GM12878 (cell line): ENCODE measurements around the gene CNR2. TPM values are rescaled to one million over a fixed set of nuclear protein-coding genes. Genes with fewer than 3 reads are reported as not detected.
A peak's percentile ranks its signal among the peaks of the same experiment; 100 is the strongest.

Experiments used
- ATAC-seq: fragments of 200-7000 bp; cut with Tn5 transposase; 3 replicates; pipeline ENCODE4 v1.9.1; 2020; ENCODE audit warnings: mild to moderate bottlenecking, moderate library complexity
- BruUV-seq: library from RNA; stranded (reverse); fragments of 400-500 nt; replicated peaks from 2 replicates; lab custom pipeline; 2021; lab: Mats Ljungman, UMichigan
- CTCF ChIA-PET: fragments of 300-600 bp; sonication (Branson Sonifier 250); formaldehyde crosslinking; extraction: SDS; loops from one replicate; lab custom pipeline; 2021; ENCODE audit warnings: inconsistent platforms; lab: Yijun Ruan, JAX
- POLR2A ChIA-PET: fragments of 350-600 bp; formaldehyde crosslinking; extraction: SDS; loops from one replicate; lab custom pipeline; 2021; ENCODE audit warnings: inconsistent platforms; lab: Charles Lee
- RAD21 ChIA-PET: fragments of 300-600 bp; sonication (Branson Sonifier 250); formaldehyde crosslinking; loops from one replicate; lab custom pipeline; 2023; ENCODE audit warnings: antibody characterized with exemption; ENCODE audit not compliant: unreplicated experiment; lab: Charles Lee
- SMC1A ChIA-PET: fragments of 300-600 bp; sonication (Branson Sonifier 250); formaldehyde crosslinking; loops from one replicate; lab custom pipeline; 2023; ENCODE audit not compliant: unreplicated experiment, uncharacterized antibody; lab: Charles Lee
- DNase-seq: peaks from one replicate; pipeline ENCODE4 v3.0.0-alpha.2; 2011; ENCODE audit warnings: low read depth, low spot score
- FAIRE-seq: peaks from 3 replicates; lab custom pipeline; 2011; peaks lifted over from hg19 to GRCh38; lab: Jason Lieb, UNC
- H2AFZ ChIP-seq: 2 replicates; pipeline ENCODE4 v1.6.0; 2011; ENCODE audit warnings: low read depth, low read length, control low read depth; ENCODE audit not compliant: control insufficient read depth
- H3K27ac ChIP-seq: 2 replicates; pipeline ENCODE4 v1.5.1; 2011; ENCODE audit warnings: control low read depth; ENCODE audit not compliant: control insufficient read depth, insufficient read depth
- H3K27me3 ChIP-seq, 2 experiments: replicated peaks in 1 of 2; 2 replicates each; pipeline versions ENCODE4 v1.6.0 to v1.6.1; 2011; ENCODE audit warnings: low read length in 1 of 2; ENCODE audit not compliant: control insufficient read depth in 2 of 2, insufficient read depth in 2 of 2
- H3K36me3 ChIP-seq, 2 experiments: 2 replicates each; pipeline ENCODE4 v1.5.1; 2011; ENCODE audit warnings: low read length in 1 of 2; ENCODE audit not compliant: control insufficient read depth in 2 of 2, insufficient read depth in 2 of 2
- H3K4me1 ChIP-seq: 2 replicates; pipeline ENCODE4 v1.6.1; 2011; ENCODE audit warnings: mild to moderate bottlenecking, low read length, moderate library complexity, mixed read lengths; ENCODE audit not compliant: control insufficient read depth, insufficient read depth
- H3K4me2 ChIP-seq: 2 replicates; pipeline ENCODE4 v1.6.0; 2011; ENCODE audit warnings: control low read depth; ENCODE audit not compliant: control insufficient read depth, insufficient read depth
- H3K4me3 ChIP-seq: fragments of 200-600 bp; sonication (generic); 2 replicates; pipeline ENCODE4 v1.5.1; 2016
- H3K79me2 ChIP-seq: 2 replicates; pipeline ENCODE4 v1.6.0; 2011; ENCODE audit warnings: low read length; ENCODE audit not compliant: control insufficient read depth, insufficient read depth
- H3K9ac ChIP-seq: 2 replicates; pipeline ENCODE4 v1.8.0; 2011; ENCODE audit warnings: low read length, control low read depth, mixed read lengths; ENCODE audit not compliant: control insufficient read depth, insufficient read depth
- H3K9me3 ChIP-seq: replicated peaks from 3 replicates; pipeline ENCODE4 v1.5.1; 2011; ENCODE audit warnings: mild to moderate bottlenecking, low read length; ENCODE audit not compliant: control insufficient read depth, insufficient read depth
- H4K20me1 ChIP-seq: 2 replicates; pipeline ENCODE4 v1.6.0; 2011; ENCODE audit not compliant: control insufficient read depth, insufficient read depth
- ATF3 ChIP-seq: IDR thresholded peaks from 2 replicates; pipeline ENCODE4 v1.6.1; 2011; ENCODE audit warnings: low read depth, mild to moderate bottlenecking, low read length, moderate library complexity, borderline replicate concordance; ENCODE audit errors: extremely low read depth
- CREM ChIP-seq: IDR thresholded peaks from 2 replicates; pipeline ENCODE4 v1.6.1; 2014; ENCODE audit warnings: antibody characterized with exemption, low read depth
- MEF2A ChIP-seq: IDR thresholded peaks from 2 replicates; pipeline ENCODE4 v1.6.1; 2011; ENCODE audit warnings: low read depth, mild to moderate bottlenecking, low read length, moderate library complexity; ENCODE audit not compliant: insufficient read depth
- NFXL1 ChIP-seq: fragments of 450-650 bp; IDR thresholded peaks from 2 replicates; pipeline ENCODE4 v1.6.1; 2017; ENCODE audit warnings: antibody characterized with exemption, mild to moderate bottlenecking, borderline replicate concordance
- PRDM15 ChIP-seq: fragments of 450-650 bp; formaldehyde crosslinking; IDR thresholded peaks from 2 replicates; pipeline ENCODE4 v1.4.0; 2020; ENCODE audit warnings: mild to moderate bottlenecking, moderate library complexity
- RBBP5 ChIP-seq: fragments of 200-600 bp; sonication (generic); conservative IDR thresholded peaks from 2 replicates; pipeline ENCODE4 v1.6.1; 2016
- SMARCA5 ChIP-seq: fragments of 450-650 bp; IDR thresholded peaks from 2 replicates; pipeline ENCODE4 v1.6.1; 2017; ENCODE audit warnings: mild to moderate bottlenecking
- SP1 ChIP-seq: IDR thresholded peaks from one replicate; pipeline ENCODE4 v1.6.1; 2011; ENCODE audit warnings: low read depth, low read length
- SUPT20H ChIP-seq: IDR thresholded peaks from 2 replicates; pipeline ENCODE4 v1.6.1; 2011; ENCODE audit warnings: low read depth, mild to moderate bottlenecking, low read length, moderate library complexity, borderline replicate concordance; ENCODE audit not compliant: control insufficient read depth
- WGBS: methylation state at CpG from one replicate; pipeline ENCODE4 v1.1.6; 2016; ENCODE audit warnings: low lambda C conversion rate; ENCODE audit not compliant: insufficient replicate concordance, insufficient coverage; ENCODE audit errors: missing lambda C conversion rate; 5-methylcytosine and 5-hydroxymethylcytosine counted together
- in situ Hi-C: fragments of 300-500 bp; cut with MboI; formaldehyde crosslinking; loops from 9 replicates; pipeline ENCODE4 v1.14.3; 2018; ENCODE audit warnings: mixed read lengths
- intact Hi-C: fragments of 100-400 bp; cut with micrococcal nuclease; formaldehyde crosslinking; loops from one replicate; pipeline ENCODE4 v1.14.2; 2022; ENCODE audit not compliant: unreplicated experiment
- polyA plus RNA-seq, 11 experiments: library from polyadenylated mRNA; depleted of rRNA in 4 of 11; unstranded in 6 of 11; stranded (reverse) in 5 of 11; fragments of >200 nt; fragmentation: Nextera tagmentation in 4 of 11; fragmentation: Illumina TruSeq in 1 of 11; extraction: Ambion mirVana in 4 of 11; extraction: Trizol in 1 of 11; gene quantifications; 1 replicate in 1 of 11; 2 replicates in 10 of 11; pipeline versions ENCODE4 v1.2.1 to v1.2.3, GENCODE V29; 2011 to 2016; ENCODE audit warnings: inconsistent platforms in 2 of 11, missing spikeins in 2 of 11, low read depth in 1 of 11
- total RNA-seq, 4 experiments: library from RNA; depleted of rRNA in 3 of 4; stranded (reverse); fragments of >200 nt in 3 of 4; fragmentation: Illumina TruSeq in 1 of 4; extraction: Trizol in 1 of 4; gene quantifications; 2 replicates each; pipeline versions ENCODE4 v1.2.1 to v1.2.3, GENCODE V29; 2013 to 2021
- TF ChIP-seq, protein P1 (sequence below): fragments of 450-650 bp; conservative IDR thresholded peaks from 2 replicates; pipeline ENCODE4 v1.6.1; 2017; ENCODE audit warnings: mild to moderate bottlenecking, moderate library complexity
- TF ChIP-seq, protein P2 (sequence below): fragments of 150-350 bp; IDR thresholded peaks from 2 replicates; pipeline ENCODE4 v1.6.1; 2014; ENCODE audit warnings: mild to moderate bottlenecking, low read depth, low read length
- TF ChIP-seq, protein P3 (sequence below): fragments of 450-650 bp; IDR thresholded peaks from 2 replicates; pipeline ENCODE4 v1.6.1; 2017; ENCODE audit warnings: mild to moderate bottlenecking

CNR2 gene
- total and polyA plus RNA-seq, 10 of the 15 experiments (the other 5 are each of a cell fraction or from before 2014, with no cell fraction given): 0.46 to 19.8 (median 12.2) TPM

DNA sequence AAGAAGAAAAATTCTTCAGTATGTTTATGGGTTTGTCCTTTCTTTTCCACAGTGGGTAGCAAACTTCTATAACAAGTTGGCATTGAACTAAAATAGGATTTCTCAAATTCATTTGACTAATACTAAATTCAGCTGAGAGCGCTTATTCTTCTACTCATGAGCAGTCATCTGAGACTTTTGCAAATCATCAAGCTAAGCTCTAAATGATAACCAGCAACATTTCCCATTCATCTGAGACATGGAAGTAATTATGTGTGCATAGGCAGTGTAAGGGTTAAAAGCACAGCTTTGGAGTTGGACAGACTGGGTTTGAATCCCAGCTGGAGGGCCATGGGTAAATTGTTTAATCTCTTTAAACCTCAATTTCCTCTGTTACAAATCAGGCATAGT is 18.3 kb upstream of the CNR2 start:
- WGBS: 7% methylated on average over 1 of the region's 1 CpG
- peak overlapping the region; percentile 51 for H3K4me2 ChIP-seq
- no peak overlapping the region for H3K27ac ChIP-seq
- no peaks in the 10 kb centered on the region for H3K79me2 ChIP-seq
- TF ChIP-seq SP1 (no peak), ATF3 (no peak), NFXL1 (no peak), CREM (no peak), SMARCA5 (no peak), RBBP5 (no peak), PRDM15 (CRISPR knock-in tag) (no peak), MEF2A (no peak), SUPT20H (no peak)
- TF ChIP-seq, protein P1, sequence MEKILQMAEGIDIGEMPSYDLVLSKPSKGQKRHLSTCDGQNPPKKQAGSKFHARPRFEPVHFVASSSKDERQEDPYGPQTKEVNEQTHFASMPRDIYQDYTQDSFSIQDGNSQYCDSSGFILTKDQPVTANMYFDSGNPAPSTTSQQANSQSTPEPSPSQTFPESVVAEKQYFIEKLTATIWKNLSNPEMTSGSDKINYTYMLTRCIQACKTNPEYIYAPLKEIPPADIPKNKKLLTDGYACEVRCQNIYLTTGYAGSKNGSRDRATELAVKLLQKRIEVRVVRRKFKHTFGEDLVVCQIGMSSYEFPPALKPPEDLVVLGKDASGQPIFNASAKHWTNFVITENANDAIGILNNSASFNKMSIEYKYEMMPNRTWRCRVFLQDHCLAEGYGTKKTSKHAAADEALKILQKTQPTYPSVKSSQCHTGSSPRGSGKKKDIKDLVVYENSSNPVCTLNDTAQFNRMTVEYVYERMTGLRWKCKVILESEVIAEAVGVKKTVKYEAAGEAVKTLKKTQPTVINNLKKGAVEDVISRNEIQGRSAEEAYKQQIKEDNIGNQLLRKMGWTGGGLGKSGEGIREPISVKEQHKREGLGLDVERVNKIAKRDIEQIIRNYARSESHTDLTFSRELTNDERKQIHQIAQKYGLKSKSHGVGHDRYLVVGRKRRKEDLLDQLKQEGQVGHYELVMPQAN: no peak
- TF ChIP-seq, protein P2, sequence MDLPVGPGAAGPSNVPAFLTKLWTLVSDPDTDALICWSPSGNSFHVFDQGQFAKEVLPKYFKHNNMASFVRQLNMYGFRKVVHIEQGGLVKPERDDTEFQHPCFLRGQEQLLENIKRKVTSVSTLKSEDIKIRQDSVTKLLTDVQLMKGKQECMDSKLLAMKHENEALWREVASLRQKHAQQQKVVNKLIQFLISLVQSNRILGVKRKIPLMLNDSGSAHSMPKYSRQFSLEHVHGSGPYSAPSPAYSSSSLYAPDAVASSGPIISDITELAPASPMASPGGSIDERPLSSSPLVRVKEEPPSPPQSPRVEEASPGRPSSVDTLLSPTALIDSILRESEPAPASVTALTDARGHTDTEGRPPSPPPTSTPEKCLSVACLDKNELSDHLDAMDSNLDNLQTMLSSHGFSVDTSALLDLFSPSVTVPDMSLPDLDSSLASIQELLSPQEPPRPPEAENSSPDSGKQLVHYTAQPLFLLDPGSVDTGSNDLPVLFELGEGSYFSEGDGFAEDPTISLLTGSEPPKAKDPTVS: no peak
- TF ChIP-seq, protein P3, sequence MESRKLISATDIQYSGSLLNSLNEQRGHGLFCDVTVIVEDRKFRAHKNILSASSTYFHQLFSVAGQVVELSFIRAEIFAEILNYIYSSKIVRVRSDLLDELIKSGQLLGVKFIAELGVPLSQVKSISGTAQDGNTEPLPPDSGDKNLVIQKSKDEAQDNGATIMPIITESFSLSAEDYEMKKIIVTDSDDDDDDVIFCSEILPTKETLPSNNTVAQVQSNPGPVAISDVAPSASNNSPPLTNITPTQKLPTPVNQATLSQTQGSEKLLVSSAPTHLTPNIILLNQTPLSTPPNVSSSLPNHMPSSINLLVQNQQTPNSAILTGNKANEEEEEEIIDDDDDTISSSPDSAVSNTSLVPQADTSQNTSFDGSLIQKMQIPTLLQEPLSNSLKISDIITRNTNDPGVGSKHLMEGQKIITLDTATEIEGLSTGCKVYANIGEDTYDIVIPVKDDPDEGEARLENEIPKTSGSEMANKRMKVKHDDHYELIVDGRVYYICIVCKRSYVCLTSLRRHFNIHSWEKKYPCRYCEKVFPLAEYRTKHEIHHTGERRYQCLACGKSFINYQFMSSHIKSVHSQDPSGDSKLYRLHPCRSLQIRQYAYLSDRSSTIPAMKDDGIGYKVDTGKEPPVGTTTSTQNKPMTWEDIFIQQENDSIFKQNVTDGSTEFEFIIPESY: no peak
- POLR2A ChIA-PET: interaction anchor here (0.6 to 1.4 kb wide), 2 partner anchors 39 to 114 kb away, joined by 3 to 4 read pairs; no protein-coding TSS in a partner anchor
- H3K9ac ChIP-seq: no peak overlapping the region
- peak overlapping the region; percentile 9; the same call in 1 of the 2 replicates for H3K4me3 ChIP-seq
- in situ Hi-C loops (no loop called here), intact Hi-C loops (no loop called here)
- H3K36me3 ChIP-seq: no peaks in the 10 kb centered on the region
- H3K4me1 ChIP-seq: peaks cover 14% of the 10 kb centered on the region
- no peak; the same call in 2 of the 3 replicates for ATAC-seq
- CTCF ChIA-PET: interaction anchor here (0.6 to 3.9 kb wide), 9 partner anchors 15 to 347 kb away, joined by 3 to 21 read pairs (median 4); no protein-coding TSS in a partner anchor
- RAD21 ChIA-PET: interaction anchor here (1.0 to 1.5 kb wide), 3 partner anchors 58 to 122 kb away, joined by 3 to 4 read pairs (median 3); no protein-coding TSS in a partner anchor
- DNase-seq: no peak
- SMC1A ChIA-PET: interaction anchor here (0.8 to 2.4 kb wide), 7 partner anchors 14 to 159 kb away, joined by 3 to 8 read pairs (median 3); no protein-coding TSS in a partner anchor
- BruUV-seq: no TSS peak
- H3K9me3 ChIP-seq: no peaks in the 10 kb centered on the region
- no peak overlapping the region for H2AFZ ChIP-seq
- no peaks in the 10 kb centered on the region for H4K20me1 ChIP-seq
- H3K27me3 ChIP-seq: no peaks in the 10 kb centered on the region
- FAIRE-seq: no peak
